Right lobe of liver (tissue), 6 donors: ENCODE results near the gene TMEFF2. TPM values are rescaled to one million over a fixed set of nuclear protein-coding genes. Genes with fewer than 3 reads are reported as not detected.

ENCODE experiments used
- ATAC-seq, 4 donors: fragments of 200-7000 bp; cut with Tn5 transposase; one replicate each; pipeline ENCODE4 v1.9.1; 2020; ENCODE audit warnings: mild to moderate bottlenecking in 4 of 4, moderate library complexity in 4 of 4
- DNase-seq, 3 donors: peaks; one replicate each; pipeline ENCODE4 v3.0.0-alpha.2; 2020
- H3K27ac ChIP-seq, 3 donors: fragments of 200-600 bp; one replicate each; pipeline ENCODE4 v1.8.0; 2022
- H3K27me3 ChIP-seq, 2 donors: fragments of 200-600 bp; one replicate each; pipeline ENCODE4 v1.8.0; 2022
- H3K36me3 ChIP-seq, 4 donors: fragments of 200-600 bp; sonication (generic) in 1 of 4; one replicate each; pipeline versions ENCODE4 v1.5.1 to v1.8.0; 2017 to 2022; ENCODE audit warnings: control low read depth in 1 of 4
- H3K4me1 ChIP-seq, 4 donors: fragments of 200-600 bp; sonication (generic) in 1 of 4; one replicate each; pipeline versions ENCODE4 v1.5.1 to v1.8.0; 2017 to 2022; ENCODE audit warnings: control low read depth in 1 of 4
- H3K4me3 ChIP-seq, 3 donors: fragments of 200-600 bp; one replicate each; pipeline ENCODE4 v1.8.0; 2022
- H3K9me3 ChIP-seq, 4 donors: fragments of 200-600 bp; sonication (generic) in 1 of 4; one replicate each; pipeline versions ENCODE4 v1.5.1 to v1.8.0; 2017 to 2022; ENCODE audit warnings: control low read depth in 1 of 4
- POLR2A ChIP-seq: fragments of 450-650 bp; IDR thresholded peaks from one replicate; pipeline ENCODE4 v1.6.1; 2017; ENCODE audit warnings: antibody characterized with exemption, mild to moderate bottlenecking
- WGBS: methylation state at CpG from one replicate; pipeline ENCODE4 v1.1.6; 2018; ENCODE audit warnings: low coverage, low lambda C conversion rate; ENCODE audit not compliant: insufficient coverage; ENCODE audit errors: missing lambda C conversion rate; 5-methylcytosine and 5-hydroxymethylcytosine counted together
- intact Hi-C, 2 donors: fragments of 100-400 bp; cut with DNase I; formaldehyde crosslinking; loops; one replicate each; pipeline versions ENCODE4 v1.11.2 to v1.14.1; 2022
- total RNA-seq, 6 experiments: library from RNA; depleted of rRNA in 2 of 6; stranded (reverse); fragments of >200 nt in 2 of 6; fragmentation: NEBNext Ultra II Directional in 3 of 6; extraction: Animal tissue kit (Norgen Biotek cat#: 25700) in 3 of 6; gene quantifications; one replicate each; pipeline versions ENCODE4 v1.1.0 to v1.2.4, GENCODE V29; 2016 to 2023
- TF ChIP-seq, protein P1 (sequence below), 4 donors: fragments of 200-600 bp in 3 of 4; fragments of 450-650 bp in 1 of 4; IDR thresholded peaks; one replicate each; pipeline versions ENCODE4 v1.5.1 to v1.8.0; 2016 to 2022; ENCODE audit warnings: antibody characterized with exemption in 4 of 4, mild to moderate bottlenecking in 2 of 4
- donor health status: DM: no; HTN: yes; CAD: no.
- donor health status: DM: no; HTN: no; CAD: no.
- donor health status: DM: no; HTN: no; CAD: no.
- donor health status: DM: no; HTN: yes; CAD: no.
- donor health status: DM: no; HTN: yes; CAD: no.

The TMEFF2 gene
- total RNA-seq, 6 experiments from 2014 or later, result not detected

DNA sequence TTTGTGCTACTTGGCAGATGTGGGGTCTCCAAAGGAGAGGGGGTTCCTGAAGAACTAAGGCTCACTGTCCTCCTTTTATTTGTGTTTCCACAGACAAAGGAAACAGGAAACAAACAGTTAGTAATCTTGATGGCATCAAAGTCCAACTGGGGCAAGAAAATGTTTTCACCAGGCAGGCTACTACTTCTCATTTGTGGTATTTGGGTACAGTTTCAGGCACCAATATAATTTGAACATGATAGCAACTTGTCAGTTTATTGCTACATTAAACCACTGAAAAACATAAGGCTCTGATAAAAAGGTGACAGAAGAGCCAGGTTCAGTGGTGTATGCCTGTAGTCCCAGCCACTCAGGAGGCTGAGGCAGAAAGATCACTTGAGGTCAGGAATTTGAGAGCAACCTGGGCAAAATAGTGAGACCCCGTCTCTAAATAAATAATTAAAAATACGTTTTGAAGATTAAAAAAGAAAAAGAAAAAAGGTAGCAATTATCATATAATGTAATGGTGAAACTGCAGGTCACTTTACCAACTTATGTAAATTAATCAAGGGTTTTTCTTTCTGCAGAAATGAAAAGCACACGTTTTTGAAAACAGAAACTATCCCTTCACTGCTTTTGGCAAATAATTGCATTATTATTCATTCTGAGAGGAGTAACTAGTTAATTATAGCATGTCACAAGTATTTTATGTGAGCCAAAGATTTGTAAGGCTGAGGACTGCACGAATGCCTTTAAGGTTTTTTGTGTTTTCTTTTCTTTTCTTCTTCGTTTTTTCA, 190.4 kb downstream of the TMEFF2 start:
- TF ChIP-seq, protein P1, sequence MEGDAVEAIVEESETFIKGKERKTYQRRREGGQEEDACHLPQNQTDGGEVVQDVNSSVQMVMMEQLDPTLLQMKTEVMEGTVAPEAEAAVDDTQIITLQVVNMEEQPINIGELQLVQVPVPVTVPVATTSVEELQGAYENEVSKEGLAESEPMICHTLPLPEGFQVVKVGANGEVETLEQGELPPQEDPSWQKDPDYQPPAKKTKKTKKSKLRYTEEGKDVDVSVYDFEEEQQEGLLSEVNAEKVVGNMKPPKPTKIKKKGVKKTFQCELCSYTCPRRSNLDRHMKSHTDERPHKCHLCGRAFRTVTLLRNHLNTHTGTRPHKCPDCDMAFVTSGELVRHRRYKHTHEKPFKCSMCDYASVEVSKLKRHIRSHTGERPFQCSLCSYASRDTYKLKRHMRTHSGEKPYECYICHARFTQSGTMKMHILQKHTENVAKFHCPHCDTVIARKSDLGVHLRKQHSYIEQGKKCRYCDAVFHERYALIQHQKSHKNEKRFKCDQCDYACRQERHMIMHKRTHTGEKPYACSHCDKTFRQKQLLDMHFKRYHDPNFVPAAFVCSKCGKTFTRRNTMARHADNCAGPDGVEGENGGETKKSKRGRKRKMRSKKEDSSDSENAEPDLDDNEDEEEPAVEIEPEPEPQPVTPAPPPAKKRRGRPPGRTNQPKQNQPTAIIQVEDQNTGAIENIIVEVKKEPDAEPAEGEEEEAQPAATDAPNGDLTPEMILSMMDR (IDR thresholded peaks at IDR 0.05), result no peak
- no peak for TF ChIP-seq POLR2A
- Histone ChIP-seq H3K36me3 (no peaks in the 10 kb centered on the region), H3K27me3 (no peaks in the 10 kb centered on the region), H3K27ac (no peak overlapping the region), H3K9me3 (no peaks in the 10 kb centered on the region), H3K4me3 (no peak overlapping the region), H3K4me1 (no peaks in the 10 kb centered on the region)
- no peak for DNase-seq
- intact Hi-C loops, result no loop called here
- 52% methylated on average over 5 of the region's 5 CpGs for WGBS
- ATAC-seq, result no peak

GRCh38 chr2:192002418-192002817, 192.3 kb downstream of the TMEFF2 start:
- H3K27ac ChIP-seq, result no peak overlapping the region
- no peaks in the 10 kb centered on the region for H3K9me3 ChIP-seq
- ATAC-seq, result no peak
- intact Hi-C loops, result no loop called here
- H3K4me3 ChIP-seq, result no peak overlapping the region
- no peaks in the 10 kb centered on the region for H3K36me3 ChIP-seq
- TF ChIP-seq, protein P1 (IDR thresholded peaks at IDR 0.05), result no peak
- TF ChIP-seq POLR2A, result no peak
- no peaks in the 10 kb centered on the region for H3K4me1 ChIP-seq
- no peak for DNase-seq
- WGBS, result 89% methylated on average over 8 of the region's 8 CpGs
- no peaks in the 10 kb centered on the region for H3K27me3 ChIP-seq

- ATAC-seq (no peak), DNase-seq (no peak)
- Histone ChIP-seq H3K27me3 (no peaks in the 10 kb centered on the region), H3K4me3 (no peak overlapping the region), H3K27ac (no peak overlapping the region), H3K4me1 (no peaks in the 10 kb centered on the region), H3K36me3 (no peaks in the 10 kb centered on the region), H3K9me3 (no peaks in the 10 kb centered on the region)
- intact Hi-C loops, result no loop called here
- 89% methylated on average over 1 of the region's 1 CpG for WGBS
- no peak for TF ChIP-seq POLR2A
- TF ChIP-seq, protein P1 (IDR thresholded peaks at IDR 0.05), result no peak
These were observed 194.3 kb downstream of the TMEFF2 start for GRCh38 chr2:192000196-192000980.

- no peak for DNase-seq
- Histone ChIP-seq H3K27me3 (no peaks in the 10 kb centered on the region), H3K4me3 (no peak overlapping the region), H3K27ac (no peak overlapping the region), H3K9me3 (no peaks in the 10 kb centered on the region), H3K36me3 (no peaks in the 10 kb centered on the region), H3K4me1 (no peaks in the 10 kb centered on the region)
- WGBS, result 88% methylated on average over 4 of the region's 4 CpGs
- no peak for TF ChIP-seq POLR2A
- TF ChIP-seq, protein P1 (IDR thresholded peaks at IDR 0.05), result no peak
- intact Hi-C loops, result no loop called here
- ATAC-seq, result no peak
These were observed 195.5 kb downstream of the TMEFF2 start for GRCh38 chr2:191999101-191999841.
